HK-2 (cell line): ENCODE measurements around the gene EDDM3A.

ENCODE experiments used
- DNase-seq: peaks from one replicate; pipeline ENCODE4 v3.0.0-alpha.2; 2018; ENCODE audit not compliant: unreplicated experiment

Gene EDDM3A

GRCh38 chr14:20789230-20789813 is 43.6 kb downstream of the EDDM3A start:
- no peak for DNase-seq

DNA sequence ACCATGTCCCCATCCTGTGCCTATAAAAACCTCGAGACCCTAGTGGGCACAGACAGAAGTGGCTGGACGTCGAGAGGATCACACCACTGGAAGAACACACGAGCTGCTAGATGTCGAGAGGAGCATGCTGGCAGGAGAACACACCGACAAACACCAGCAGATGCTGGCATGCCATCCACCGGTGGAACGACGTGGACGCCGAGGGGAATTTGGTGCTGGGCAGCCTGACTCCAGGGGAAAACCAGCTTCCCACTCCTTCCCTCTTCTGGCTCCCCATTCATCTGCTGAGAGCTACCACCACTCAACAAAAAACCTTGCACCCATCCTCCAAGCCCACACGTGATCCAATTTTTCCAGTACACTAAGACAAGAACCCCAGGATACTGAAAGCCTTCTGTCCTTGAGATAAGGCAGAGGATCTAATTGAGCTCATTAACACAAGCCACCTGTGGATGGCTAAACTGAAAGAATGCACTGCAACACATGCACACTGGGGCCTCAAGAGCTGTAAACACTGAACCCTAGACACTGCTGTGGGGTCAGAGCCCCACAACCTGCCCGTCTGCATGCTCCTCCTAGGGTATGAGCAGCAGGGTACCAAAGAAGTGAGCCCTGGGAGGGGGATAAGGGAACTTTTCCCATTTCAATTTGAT is 44.9 kb downstream of the EDDM3A start:
- no peak for DNase-seq

DNA sequence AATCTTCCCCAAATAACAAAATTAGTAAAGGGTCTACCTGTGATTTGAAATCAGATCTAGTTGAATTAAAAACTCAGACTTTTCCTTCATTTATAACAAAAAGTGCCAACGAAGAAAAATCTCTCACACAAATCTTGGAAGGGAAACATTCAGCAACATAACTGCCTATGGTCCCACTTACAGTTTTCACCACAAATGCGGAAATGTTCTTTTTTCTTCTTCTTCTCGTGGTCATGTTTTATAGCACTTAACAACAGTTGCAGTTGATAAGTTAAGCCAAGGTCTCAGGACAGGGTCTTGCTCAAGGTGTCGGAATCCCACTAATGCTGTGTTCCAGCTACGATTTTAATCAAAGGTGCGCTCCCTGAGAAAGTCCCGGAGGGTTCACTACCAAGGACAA is 45.5 kb downstream of the EDDM3A start:
- DNase-seq = no peak

GRCh38 chr14:20791597-20791996 is 45.9 kb downstream of the EDDM3A start:
- no peak for DNase-seq

GRCh38 chr14:20792556-20792955 is 46.9 kb downstream of the EDDM3A start:
- no peak for DNase-seq

DNA sequence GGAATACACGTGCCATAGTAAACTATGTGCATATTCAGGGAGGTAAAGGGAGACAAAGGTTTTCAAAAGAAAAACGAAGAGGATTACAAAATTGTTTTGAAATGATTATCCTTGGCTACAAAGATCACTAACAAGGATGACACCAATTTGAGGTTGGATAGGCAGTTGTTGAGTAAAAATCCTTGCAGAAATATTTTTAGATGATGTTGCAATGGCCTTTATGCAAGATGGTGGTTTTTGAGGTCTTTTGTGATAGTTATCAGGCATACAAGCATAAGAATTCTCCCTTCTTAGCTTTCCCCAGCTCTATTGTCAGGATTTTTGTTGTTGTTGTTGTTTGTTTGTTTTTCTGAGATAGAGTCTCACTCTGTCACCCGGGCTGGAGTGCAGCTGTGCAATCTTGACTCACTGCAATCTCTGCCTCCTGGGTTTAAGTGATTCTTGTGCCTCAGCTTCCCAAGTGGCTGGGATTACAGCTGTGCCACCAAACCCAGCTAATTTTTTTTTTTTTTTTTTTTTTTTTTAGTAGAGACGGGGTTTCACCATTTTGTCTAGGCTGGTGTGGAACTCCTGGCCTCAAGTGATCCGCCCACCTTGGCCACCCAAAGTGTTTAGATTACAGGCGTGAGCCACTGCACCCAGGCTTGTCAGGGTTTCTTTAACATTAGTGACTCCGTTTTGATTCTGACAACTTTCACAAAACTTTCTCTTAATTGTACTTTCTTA is 49.1 kb downstream of the EDDM3A start:
- DNase-seq = no peak

GRCh38 chr14:20797164-20797563 is 51.5 kb downstream of the EDDM3A start:
- no peak for DNase-seq
